Measurements from ENCODE around the gene DNAJC3. TPM values are rescaled to one million over a fixed set of nuclear protein-coding genes. Genes with fewer than 3 reads are reported as not detected.

The DNAJC3 gene
- total RNA-seq, 4 donors from 2014 or later = 27.1 to 33.5 (median 30.7) TPM

DNA sequence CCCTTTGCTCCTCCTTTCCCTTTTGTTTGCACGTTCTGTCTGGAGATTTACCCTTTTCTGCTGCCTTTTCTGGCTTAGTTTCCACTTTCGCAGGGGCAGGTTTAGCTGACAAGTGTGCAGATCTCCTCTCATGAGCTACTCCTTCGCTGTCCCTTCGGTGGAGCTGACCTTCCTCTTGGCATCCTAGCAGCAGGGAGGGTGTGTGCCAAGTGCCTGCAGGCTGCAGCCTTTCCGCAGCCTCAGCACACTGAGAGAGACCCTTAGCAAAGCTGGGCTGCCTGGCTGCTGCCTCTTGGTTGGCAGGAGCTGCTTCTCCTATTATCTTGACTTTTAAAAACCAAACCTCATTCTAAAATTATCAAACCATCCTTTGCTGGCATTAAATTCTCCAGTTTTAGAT lies 132.5 kb downstream of the DNAJC3 start:
- no peaks in the 10 kb centered on the region for H3K4me1 ChIP-seq
- H3K4me3 ChIP-seq = no peak overlapping the region
- H3K9me3 ChIP-seq = peaks cover 18% of the 10 kb centered on the region
- H3K36me3 ChIP-seq = peaks cover 8% of the 10 kb centered on the region
- no peaks in the 10 kb centered on the region for H3K27me3 ChIP-seq
- 87% methylated on average over 5 of the region's 5 CpGs for WGBS
- no peak overlapping the region for H3K27ac ChIP-seq
- TF ChIP-seq, protein P1, sequence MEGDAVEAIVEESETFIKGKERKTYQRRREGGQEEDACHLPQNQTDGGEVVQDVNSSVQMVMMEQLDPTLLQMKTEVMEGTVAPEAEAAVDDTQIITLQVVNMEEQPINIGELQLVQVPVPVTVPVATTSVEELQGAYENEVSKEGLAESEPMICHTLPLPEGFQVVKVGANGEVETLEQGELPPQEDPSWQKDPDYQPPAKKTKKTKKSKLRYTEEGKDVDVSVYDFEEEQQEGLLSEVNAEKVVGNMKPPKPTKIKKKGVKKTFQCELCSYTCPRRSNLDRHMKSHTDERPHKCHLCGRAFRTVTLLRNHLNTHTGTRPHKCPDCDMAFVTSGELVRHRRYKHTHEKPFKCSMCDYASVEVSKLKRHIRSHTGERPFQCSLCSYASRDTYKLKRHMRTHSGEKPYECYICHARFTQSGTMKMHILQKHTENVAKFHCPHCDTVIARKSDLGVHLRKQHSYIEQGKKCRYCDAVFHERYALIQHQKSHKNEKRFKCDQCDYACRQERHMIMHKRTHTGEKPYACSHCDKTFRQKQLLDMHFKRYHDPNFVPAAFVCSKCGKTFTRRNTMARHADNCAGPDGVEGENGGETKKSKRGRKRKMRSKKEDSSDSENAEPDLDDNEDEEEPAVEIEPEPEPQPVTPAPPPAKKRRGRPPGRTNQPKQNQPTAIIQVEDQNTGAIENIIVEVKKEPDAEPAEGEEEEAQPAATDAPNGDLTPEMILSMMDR (IDR thresholded peaks at IDR 0.05) = no peak
- no peak for TF ChIP-seq POLR2A (IDR thresholded peaks at IDR 0.05)
- TF ChIP-seq EP300 (IDR thresholded peaks at IDR 0.05) = no peak
- no peak for TF ChIP-seq POLR2AphosphoS5 (IDR thresholded peaks at IDR 0.05)
- DNase-seq (ENCODE audit: low spot score in 2 of 2) = no peak

DNA sequence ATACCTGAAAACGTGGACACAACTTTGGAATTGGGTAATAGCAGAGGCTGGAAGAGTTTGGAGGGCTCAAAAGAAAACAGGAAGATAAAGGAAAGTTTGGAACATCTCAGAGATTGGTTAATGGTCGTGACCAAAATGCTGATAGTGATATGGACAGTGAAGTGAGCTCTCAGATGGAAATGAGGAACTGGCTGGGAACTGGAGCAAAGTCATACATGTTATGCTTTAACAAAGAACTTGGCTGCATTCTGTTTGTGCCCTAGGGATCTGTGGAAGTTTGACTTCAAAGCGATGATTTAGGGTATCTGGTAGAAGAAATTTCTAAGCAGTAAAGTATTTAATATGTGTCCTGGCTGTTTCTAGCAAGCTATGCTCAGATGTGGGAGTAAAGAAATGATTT lies 136.2 kb downstream of the DNAJC3 start:
- Histone ChIP-seq H3K4me3 (no peak overlapping the region), H3K4me1 (no peaks in the 10 kb centered on the region), H3K36me3 (peaks cover 15% of the 10 kb centered on the region), H3K27me3 (no peaks in the 10 kb centered on the region), H3K27ac (no peak overlapping the region), H3K9me3 (peaks cover 15% of the 10 kb centered on the region)
- TF ChIP-seq EP300 (IDR thresholded peaks at IDR 0.05) = no peak
- no peak for TF ChIP-seq POLR2AphosphoS5 (IDR thresholded peaks at IDR 0.05)
- no peak for TF ChIP-seq POLR2A (IDR thresholded peaks at IDR 0.05)
- TF ChIP-seq, protein P1 (IDR thresholded peaks at IDR 0.05) = no peak
- no peak for DNase-seq (ENCODE audit: low spot score in 2 of 2)
- 89% methylated on average over 3 of the region's 3 CpGs for WGBS

DNA sequence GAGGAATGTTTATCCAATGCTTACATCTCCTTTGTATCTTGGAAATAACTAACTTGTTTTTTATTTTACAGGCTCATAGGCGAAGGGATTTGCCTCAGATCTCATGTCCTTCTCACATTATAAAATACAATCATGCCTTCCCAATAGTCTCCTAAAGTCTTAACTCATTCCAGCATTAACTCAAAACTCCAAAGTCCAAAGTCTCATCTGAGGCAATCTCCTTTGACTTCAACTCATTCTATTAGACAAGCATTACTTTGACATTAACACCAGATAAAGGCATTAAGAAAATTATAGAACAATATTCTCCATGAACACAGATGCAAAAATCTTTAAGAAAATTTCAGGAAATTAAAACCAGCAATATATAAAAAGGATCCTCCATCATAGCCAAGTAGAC lies 137.6 kb downstream of the DNAJC3 start:
- whole genome bisulfite sequencing = 93% methylated on average over 1 of the region's 1 CpG
- H3K4me1 ChIP-seq = no peaks in the 10 kb centered on the region
- no peak for DNase-seq (ENCODE audit: low spot score in 2 of 2)
- peaks cover 15% of the 10 kb centered on the region for H3K36me3 ChIP-seq
- H3K27ac ChIP-seq = no peak overlapping the region
- H3K4me3 ChIP-seq = no peak overlapping the region
- H3K27me3 ChIP-seq = no peaks in the 10 kb centered on the region
- peaks cover 11% of the 10 kb centered on the region for H3K9me3 ChIP-seq
- TF ChIP-seq EP300 (IDR thresholded peaks at IDR 0.05) (no peak), POLR2A (IDR thresholded peaks at IDR 0.05) (no peak), POLR2AphosphoS5 (IDR thresholded peaks at IDR 0.05) (no peak)
- TF ChIP-seq, protein P1 (IDR thresholded peaks at IDR 0.05) = no peak

DNA sequence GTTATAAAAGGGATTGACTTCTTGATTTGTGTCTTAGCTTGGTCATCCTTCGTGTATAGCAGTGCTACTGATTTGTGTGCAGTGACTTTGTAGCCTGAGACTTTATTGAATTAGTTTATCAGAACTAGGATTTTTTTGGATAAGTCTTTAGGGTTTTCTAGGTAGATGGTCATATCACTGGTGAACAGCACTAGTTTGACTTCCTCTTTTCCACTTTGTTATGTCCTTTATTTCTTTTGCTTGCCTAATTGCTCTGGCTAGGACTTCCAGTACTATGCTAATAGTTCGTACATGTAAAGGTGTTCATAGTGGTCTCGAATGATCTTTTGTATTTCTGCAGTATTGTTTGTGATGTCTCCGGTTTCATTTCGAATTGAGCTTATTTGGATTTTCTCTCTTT lies 145.4 kb downstream of the DNAJC3 start:
- Histone ChIP-seq H3K27me3 (no peaks in the 10 kb centered on the region), H3K4me3 (no peak overlapping the region), H3K27ac (no peak overlapping the region), H3K4me1 (no peaks in the 10 kb centered on the region), H3K9me3 (no peaks in the 10 kb centered on the region), H3K36me3 (peaks cover 8% of the 10 kb centered on the region)
- 95% methylated on average over 5 of the region's 5 CpGs for WGBS
- TF ChIP-seq EP300 (IDR thresholded peaks at IDR 0.05) = no peak
- DNase-seq (ENCODE audit: low spot score in 2 of 2) = no peak

DNA sequence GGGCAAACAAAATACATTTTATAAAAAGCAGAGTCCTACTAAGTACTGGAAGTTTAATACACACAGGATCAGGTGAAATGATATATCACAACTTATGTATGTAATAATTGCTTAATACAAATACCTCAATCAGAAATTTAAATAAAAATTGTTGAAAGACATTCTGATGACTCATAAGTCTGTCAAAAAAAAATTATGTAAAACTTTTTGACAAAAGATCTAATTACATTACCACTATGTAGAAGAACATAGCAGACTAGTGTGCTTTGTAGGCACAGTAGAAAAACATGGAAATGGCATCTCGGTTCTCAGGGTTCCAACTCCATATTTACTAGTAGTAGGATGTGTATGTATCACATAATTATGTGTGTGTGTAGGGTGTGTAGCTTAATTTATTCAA lies 156.2 kb downstream of the DNAJC3 start:
- no peak for TF ChIP-seq POLR2AphosphoS5 (IDR thresholded peaks at IDR 0.05)
- Histone ChIP-seq H3K4me1 (peaks cover 6% of the 10 kb centered on the region), H3K4me3 (no peak overlapping the region), H3K9me3 (peaks cover 5% of the 10 kb centered on the region), H3K36me3 (peaks cover 4% of the 10 kb centered on the region), H3K27me3 (no peaks in the 10 kb centered on the region), H3K27ac (no peak overlapping the region)
- no peak for DNase-seq (ENCODE audit: low spot score in 2 of 2)
- 83% methylated on average over 1 of the region's 1 CpG for WGBS

DNA sequence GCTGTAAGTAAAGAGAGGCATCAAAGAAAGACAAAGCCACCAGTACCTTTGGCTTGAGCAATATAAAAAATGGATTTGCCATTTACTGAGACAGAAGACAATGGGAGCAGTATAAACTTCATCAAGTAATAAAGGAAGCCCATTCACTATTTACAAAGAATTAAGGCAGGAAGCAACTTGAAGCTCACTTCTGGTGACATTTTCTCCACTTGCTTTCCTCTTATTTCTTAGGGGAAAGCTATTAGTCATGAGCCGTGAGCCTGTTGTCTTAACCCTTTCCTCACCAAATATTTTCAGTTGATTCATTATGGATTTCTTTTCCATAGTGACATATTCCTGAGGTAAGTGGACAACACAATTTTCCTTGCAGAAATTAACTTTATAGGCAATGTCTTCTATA lies 156.8 kb downstream of the DNAJC3 start:
- TF ChIP-seq, protein P1 (IDR thresholded peaks at IDR 0.05) = no peak
- no peak for TF ChIP-seq EP300 (IDR thresholded peaks at IDR 0.05)
- no peak for TF ChIP-seq POLR2AphosphoS5 (IDR thresholded peaks at IDR 0.05)
- no peak for TF ChIP-seq POLR2A (IDR thresholded peaks at IDR 0.05)
- 3% methylated on average over 1 of the region's 1 CpG for WGBS
- no peak for DNase-seq (ENCODE audit: low spot score in 2 of 2)
- no peak overlapping the region for H3K27ac ChIP-seq
- peaks cover 4% of the 10 kb centered on the region for H3K36me3 ChIP-seq
- H3K4me1 ChIP-seq = peaks cover 6% of the 10 kb centered on the region
- no peaks in the 10 kb centered on the region for H3K27me3 ChIP-seq
- H3K4me3 ChIP-seq = no peak overlapping the region
- H3K9me3 ChIP-seq = peaks cover 5% of the 10 kb centered on the region
